GM23248 (cell line): ENCODE results near the gene LRRC59.

Source experiments
- EZH2 ChIP-seq: fragments of 200-600 bp; sonication (generic); IDR thresholded peaks from 2 replicates; pipeline ENCODE4 v1.6.1; 2018; ENCODE audit warnings: antibody characterized with exemption, mild to moderate bottlenecking; ENCODE audit not compliant: insufficient read depth, poor library complexity, severe bottlenecking
- EZH2phosphoT487 ChIP-seq: fragments of 200-600 bp; sonication (generic); IDR thresholded peaks from 2 replicates; pipeline ENCODE4 v1.6.1; 2018; ENCODE audit warnings: antibody characterized with exemption, moderate library complexity, mild to moderate bottlenecking, low read depth; ENCODE audit not compliant: insufficient read depth

DNA sequence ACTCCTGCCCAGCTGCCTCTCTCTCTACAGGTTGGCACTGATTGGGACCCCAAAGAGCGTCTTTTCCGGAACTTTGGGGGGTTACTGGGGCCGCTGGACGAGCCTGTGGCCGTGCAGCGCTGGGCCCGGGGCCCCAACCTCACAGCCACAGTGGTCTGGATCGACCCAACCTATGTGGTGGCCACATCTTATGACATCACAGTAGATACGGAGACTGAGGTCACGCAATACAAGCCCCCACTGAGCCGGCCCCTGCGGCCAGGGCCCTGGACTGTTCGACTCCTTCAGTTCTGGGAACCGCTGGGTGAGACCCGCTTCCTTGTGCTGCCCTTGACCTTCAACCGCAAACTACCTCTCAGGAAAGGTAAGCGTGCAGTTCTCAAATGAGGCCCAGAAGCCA is 39.1 kb downstream of the LRRC59 start:
- TF ChIP-seq EZH2phosphoT487 (no peak), EZH2 (no peak)
